Tibial nerve (tissue), 4 donors: ENCODE data around the gene CDK18.

Source experiments
- CTCF ChIP-seq, 5 experiments: fragments of 200-600 bp in 3 of 5; fragments of 450-650 bp in 2 of 5; sonication (generic) in 3 of 5; IDR thresholded peaks; one replicate each; pipeline ENCODE4 v1.5.1; 2016 to 2019; ENCODE audit warnings: antibody characterized with exemption in 5 of 5, mild to moderate bottlenecking in 3 of 5, moderate library complexity in 2 of 5
- EP300 ChIP-seq, 2 donors: sonication (generic); formaldehyde crosslinking; IDR thresholded peaks; one replicate each; pipeline ENCODE4 v1.6.1; 2017; ENCODE audit warnings: antibody characterized with exemption in 2 of 2, mild to moderate bottlenecking in 1 of 2
- POLR2A ChIP-seq, 2 donors: fragments of 450-650 bp; IDR thresholded peaks; one replicate each; pipeline ENCODE4 v1.6.1; 2017; ENCODE audit warnings: antibody characterized with exemption in 2 of 2, mild to moderate bottlenecking in 2 of 2, moderate library complexity in 2 of 2

GRCh38 chr1:205545001-205545919, 40.8 kb downstream of the CDK18 start:
- TF ChIP-seq CTCF (IDR thresholded peaks at IDR 0.05), result no peak
- no peak for TF ChIP-seq EP300 (IDR thresholded peaks at IDR 0.05)
- no peak for TF ChIP-seq POLR2A (IDR thresholded peaks at IDR 0.05)
